Parathyroid adenoma (tissue), 2 donors: ENCODE results near the gene AATK.

Experiments used
- H2AFZ ChIP-seq: fragments of 300-600 bp; sonication (generic); one replicate; pipeline ENCODE4 v1.7.0; 2017; ENCODE audit warnings: antibody characterized with exemption, mild to moderate bottlenecking
- H3K27ac ChIP-seq: fragments of 300-600 bp; sonication (generic); one replicate; pipeline ENCODE4 v1.7.0; 2017
- H3K27me3 ChIP-seq: fragments of 300-600 bp; sonication (generic); one replicate; pipeline ENCODE4 v1.7.0; 2017; ENCODE audit warnings: low read length; ENCODE audit not compliant: control insufficient read depth, insufficient read depth
- H3K36me3 ChIP-seq: fragments of 300-600 bp; sonication (generic); one replicate; pipeline ENCODE4 v1.7.0; 2017; ENCODE audit warnings: low read length; ENCODE audit not compliant: control insufficient read depth, insufficient read depth
- H3K4me1 ChIP-seq: fragments of 300-600 bp; sonication (generic); one replicate; pipeline ENCODE4 v1.7.0; 2017; ENCODE audit warnings: control low read depth
- H3K4me2 ChIP-seq: fragments of 300-600 bp; sonication (generic); one replicate; pipeline ENCODE4 v1.7.0; 2017; ENCODE audit warnings: low read length
- H3K4me3 ChIP-seq: fragments of 300-600 bp; sonication (generic); one replicate; pipeline ENCODE4 v1.7.0; 2017; ENCODE audit warnings: low read depth, low read length
- H3K79me2 ChIP-seq: fragments of 300-600 bp; sonication (generic); one replicate; pipeline ENCODE4 v1.7.0; 2017; ENCODE audit warnings: control low read depth
- H3K9ac ChIP-seq: fragments of 300-600 bp; sonication (generic); one replicate; pipeline ENCODE4 v1.7.0; 2017; ENCODE audit warnings: mild to moderate bottlenecking
- H3K9me3 ChIP-seq: fragments of 300-600 bp; sonication (generic); one replicate; pipeline ENCODE4 v1.7.0; 2017; ENCODE audit warnings: low read length; ENCODE audit not compliant: control insufficient read depth
- CTCF ChIP-seq: fragments of 300-600 bp; sonication (generic); IDR thresholded peaks from one replicate; pipeline ENCODE4 v1.7.0; 2017; ENCODE audit warnings: antibody characterized with exemption, mild to moderate bottlenecking
- donor health status: primary hyperparathyroidism.

The AATK gene

DNA sequence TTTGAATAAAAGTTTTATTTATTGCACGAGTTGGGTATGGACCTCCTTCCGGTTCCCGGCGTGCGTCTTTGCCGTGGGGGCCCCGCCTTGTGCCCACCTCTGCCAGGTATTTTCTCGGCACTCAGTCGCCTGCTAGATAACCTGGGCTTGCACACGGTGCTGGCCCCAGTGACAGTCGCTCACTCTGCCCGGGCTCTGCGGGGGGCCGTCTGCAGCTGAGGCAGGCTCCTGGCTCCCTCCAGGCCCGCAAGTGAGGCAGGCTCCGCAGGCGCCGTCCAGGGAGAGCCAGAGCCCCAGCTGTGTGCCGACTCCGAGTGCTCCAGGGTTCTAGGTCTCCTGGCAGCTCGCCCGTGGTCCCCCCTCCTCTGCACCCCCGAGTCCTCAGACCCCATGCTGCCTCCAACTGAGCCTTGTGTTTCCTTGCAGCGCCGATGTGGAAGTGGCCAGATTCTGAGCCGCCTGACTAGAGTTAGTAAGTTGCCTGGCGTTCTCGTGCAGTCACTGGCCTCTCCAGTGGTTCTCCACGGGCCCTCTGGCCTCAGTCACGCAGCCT lies 55.5 kb downstream of the AATK start:
- Histone ChIP-seq H3K27ac (no peak overlapping the region), H3K4me1 (no peaks in the 10 kb centered on the region), H3K79me2 (no peaks in the 10 kb centered on the region), H3K36me3 (no peaks in the 10 kb centered on the region), H3K4me2 (no peak overlapping the region), H2AFZ (no peak overlapping the region), H3K27me3 (no peaks in the 10 kb centered on the region), H3K4me3 (no peak overlapping the region), H3K9ac (no peak overlapping the region), H3K9me3 (no peaks in the 10 kb centered on the region)
- TF ChIP-seq CTCF, result no peak

DNA sequence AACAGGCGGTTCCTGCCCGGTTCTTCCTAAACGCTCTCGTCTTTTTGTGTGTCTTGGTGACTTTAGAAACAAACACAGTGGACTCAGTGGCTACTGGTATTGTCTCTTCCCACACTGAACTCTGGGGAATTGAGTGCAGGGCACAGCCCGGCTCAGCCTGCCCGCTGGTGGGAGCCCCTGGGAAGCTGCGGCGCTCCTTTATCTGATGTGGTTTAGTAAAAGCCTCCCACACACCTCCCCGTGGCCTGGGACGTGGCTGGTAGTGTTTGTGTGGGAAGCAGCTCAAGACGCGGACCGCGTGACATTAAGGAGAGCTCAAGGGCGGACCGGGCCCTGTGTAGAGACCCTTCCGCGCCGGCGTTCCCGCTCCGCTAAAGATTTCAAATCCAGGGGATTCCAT lies 56.1 kb downstream of the AATK start:
- Histone ChIP-seq H2AFZ (no peak overlapping the region), H3K27ac (no peak overlapping the region), H3K4me1 (no peaks in the 10 kb centered on the region), H3K36me3 (no peaks in the 10 kb centered on the region), H3K4me2 (no peak overlapping the region), H3K27me3 (no peaks in the 10 kb centered on the region), H3K4me3 (no peak overlapping the region), H3K79me2 (no peaks in the 10 kb centered on the region), H3K9me3 (no peaks in the 10 kb centered on the region), H3K9ac (no peak overlapping the region)
- no peak for TF ChIP-seq CTCF

DNA sequence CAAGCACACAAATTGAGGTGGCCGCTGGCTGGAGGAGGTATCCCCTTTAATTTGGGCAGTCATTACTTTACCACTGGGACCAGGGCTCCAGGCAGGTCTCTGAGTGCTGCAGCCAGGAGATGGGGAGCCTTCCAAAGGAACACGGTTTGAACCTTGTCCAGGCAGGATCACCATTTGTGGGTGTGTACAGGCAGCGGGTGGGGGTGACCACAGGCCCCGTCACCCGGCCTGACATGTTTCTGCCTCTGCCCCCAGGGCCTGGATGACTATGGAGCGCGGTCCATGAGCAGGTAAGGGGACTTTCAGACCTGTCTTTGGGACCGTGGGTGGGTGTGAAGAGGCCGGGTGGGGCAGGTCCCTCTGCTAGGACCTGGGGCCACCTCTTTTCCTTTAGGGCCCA lies 57.8 kb downstream of the AATK start:
- no peak overlapping the region for H3K9ac ChIP-seq

GRCh38 chr17:81106716-81107115 lies 59.3 kb downstream of the AATK start:
- H3K27ac ChIP-seq, result no peak overlapping the region
- H3K9me3 ChIP-seq, result no peaks in the 10 kb centered on the region
- TF ChIP-seq CTCF, result no peak
- H3K4me1 ChIP-seq, result no peaks in the 10 kb centered on the region
- no peaks in the 10 kb centered on the region for H3K27me3 ChIP-seq
- H2AFZ ChIP-seq, result no peak overlapping the region
- no peaks in the 10 kb centered on the region for H3K79me2 ChIP-seq
- no peak overlapping the region for H3K4me3 ChIP-seq
- no peak overlapping the region for H3K9ac ChIP-seq
- no peak overlapping the region for H3K4me2 ChIP-seq
- no peaks in the 10 kb centered on the region for H3K36me3 ChIP-seq

More for the DNA sequence above, 57.8 kb downstream of the AATK start:
- Histone ChIP-seq H3K9me3 (no peaks in the 10 kb centered on the region), H3K27me3 (no peaks in the 10 kb centered on the region), H3K4me1 (no peaks in the 10 kb centered on the region), H3K27ac (no peak overlapping the region), H3K79me2 (no peaks in the 10 kb centered on the region), H2AFZ (no peak overlapping the region), H3K4me3 (no peak overlapping the region), H3K4me2 (no peak overlapping the region), H3K36me3 (no peaks in the 10 kb centered on the region)
- no peak for TF ChIP-seq CTCF

GRCh38 chr17:81103379-81103778 lies 62.6 kb downstream of the AATK start:
- Histone ChIP-seq H3K36me3 (no peaks in the 10 kb centered on the region), H3K4me3 (no peak overlapping the region), H3K27me3 (no peaks in the 10 kb centered on the region), H3K79me2 (no peaks in the 10 kb centered on the region), H3K4me2 (no peak overlapping the region), H3K27ac (no peak overlapping the region), H3K9me3 (no peaks in the 10 kb centered on the region), H2AFZ (no peak overlapping the region), H3K4me1 (peaks cover 2% of the 10 kb centered on the region), H3K9ac (no peak overlapping the region)
- TF ChIP-seq CTCF, result no peak
